Neural progenitor cell (in vitro differentiated cells): ENCODE data around the gene PLTP.
"Not testable (repeated sequence)": the region's sequence is repeated elsewhere in the genome, so short reads cannot be mapped to it uniquely, and the experiment has no call there.

Experiments
- EZH2 ChIP-seq: fragments of 200-600 bp; sonication (generic); IDR thresholded peaks from 2 replicates; pipeline ENCODE4 v1.6.1; 2017; ENCODE audit warnings: antibody characterized with exemption, mild to moderate bottlenecking, moderate library complexity
- EZH2phosphoT487 ChIP-seq: fragments of 200-600 bp; sonication (generic); IDR thresholded peaks from 2 replicates; pipeline ENCODE4 v1.6.1; 2017; ENCODE audit warnings: antibody characterized with exemption
- TF ChIP-seq, protein P1 (sequence below): fragments of 200-600 bp; sonication (generic); IDR thresholded peaks from 2 replicates; pipeline ENCODE4 v1.5.1; 2017; ENCODE audit warnings: antibody characterized with exemption, mild to moderate bottlenecking

DNA sequence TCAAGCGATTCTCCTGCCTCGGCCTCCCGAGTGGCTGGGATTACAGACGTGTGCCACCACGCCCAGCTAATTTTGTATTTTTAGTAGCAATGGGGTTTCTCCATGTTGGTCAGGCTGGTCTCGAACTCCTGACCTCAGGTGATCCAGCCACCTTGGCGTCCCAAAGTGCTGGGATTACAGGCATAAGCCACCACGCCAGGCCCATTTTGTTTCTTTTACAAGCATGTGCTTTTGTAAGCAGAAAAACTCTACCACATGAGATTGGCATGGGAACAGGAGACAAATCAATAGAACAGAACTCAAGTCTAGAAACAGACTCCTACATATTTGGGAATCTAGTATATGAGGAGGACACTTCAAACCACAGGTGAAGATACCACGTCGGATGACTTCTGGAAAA lies 44.4 kb upstream of the PLTP start:
- TF ChIP-seq, protein P1, sequence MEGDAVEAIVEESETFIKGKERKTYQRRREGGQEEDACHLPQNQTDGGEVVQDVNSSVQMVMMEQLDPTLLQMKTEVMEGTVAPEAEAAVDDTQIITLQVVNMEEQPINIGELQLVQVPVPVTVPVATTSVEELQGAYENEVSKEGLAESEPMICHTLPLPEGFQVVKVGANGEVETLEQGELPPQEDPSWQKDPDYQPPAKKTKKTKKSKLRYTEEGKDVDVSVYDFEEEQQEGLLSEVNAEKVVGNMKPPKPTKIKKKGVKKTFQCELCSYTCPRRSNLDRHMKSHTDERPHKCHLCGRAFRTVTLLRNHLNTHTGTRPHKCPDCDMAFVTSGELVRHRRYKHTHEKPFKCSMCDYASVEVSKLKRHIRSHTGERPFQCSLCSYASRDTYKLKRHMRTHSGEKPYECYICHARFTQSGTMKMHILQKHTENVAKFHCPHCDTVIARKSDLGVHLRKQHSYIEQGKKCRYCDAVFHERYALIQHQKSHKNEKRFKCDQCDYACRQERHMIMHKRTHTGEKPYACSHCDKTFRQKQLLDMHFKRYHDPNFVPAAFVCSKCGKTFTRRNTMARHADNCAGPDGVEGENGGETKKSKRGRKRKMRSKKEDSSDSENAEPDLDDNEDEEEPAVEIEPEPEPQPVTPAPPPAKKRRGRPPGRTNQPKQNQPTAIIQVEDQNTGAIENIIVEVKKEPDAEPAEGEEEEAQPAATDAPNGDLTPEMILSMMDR: not testable (repeated sequence)
- not testable (repeated sequence) for TF ChIP-seq EZH2phosphoT487, EZH2
